Stomach (tissue), 9 donors: ENCODE measurements around the gene COL23A1. TPM values are rescaled to one million over a fixed set of nuclear protein-coding genes. Genes with fewer than 3 reads are reported as not detected.

Experiments used
- DNase-seq, 2 donors: peaks; one replicate each; pipeline versions ENCODE4 v3.0.0 to v3.0.0-alpha.2; 2013 to 2019
- H3K27ac ChIP-seq, 5 donors: fragments of 200-600 bp in 4 of 5; sonication (generic) in 4 of 5; one replicate each; pipeline ENCODE4 v1.5.1; 2013 to 2019; ENCODE audit warnings: mild to moderate bottlenecking in 1 of 5, moderate library complexity in 1 of 5
- H3K27me3 ChIP-seq, 3 donors: fragments of 200-600 bp; sonication (generic); one replicate each; pipeline ENCODE4 v1.5.1; 2017 to 2019; ENCODE audit warnings: mixed run types in 1 of 3
- H3K36me3 ChIP-seq, 4 donors: fragments of 200-600 bp; sonication (generic); 1 replicate in 3 of 4; 2 replicates in 1 of 4; pipeline ENCODE4 v1.5.1; 2016 to 2019
- H3K4me1 ChIP-seq, 4 donors: fragments of 200-600 bp; sonication (generic); one replicate each; pipeline ENCODE4 v1.5.1; 2016 to 2019
- H3K4me3 ChIP-seq, 4 donors: fragments of 200-600 bp; sonication (generic) in 3 of 4; one replicate each; pipeline ENCODE4 v1.5.1; 2016 to 2019; ENCODE audit warnings: mild to moderate bottlenecking in 1 of 4
- H3K9me3 ChIP-seq, 4 donors: fragments of 200-600 bp; sonication (generic); one replicate each; pipeline ENCODE4 v1.5.1; 2016 to 2019
- CTCF ChIP-seq, 7 experiments: fragments of 450-650 bp in 4 of 7; fragments of 200-600 bp in 3 of 7; sonication (generic) in 3 of 7; IDR thresholded peaks; one replicate each; pipeline ENCODE4 v1.5.1; 2016 to 2019; ENCODE audit warnings: antibody characterized with exemption in 7 of 7, control low read depth in 2 of 7, mild to moderate bottlenecking in 1 of 7
- EP300 ChIP-seq: sonication (generic); formaldehyde crosslinking; IDR thresholded peaks from one replicate; pipeline ENCODE4 v1.6.1; 2017; ENCODE audit warnings: antibody characterized with exemption
- POLR2A ChIP-seq, 4 donors: fragments of 450-650 bp; IDR thresholded peaks; one replicate each; pipeline ENCODE4 v1.6.1; 2016; ENCODE audit warnings: antibody characterized with exemption in 4 of 4, control low read depth in 2 of 4, mild to moderate bottlenecking in 1 of 4, moderate library complexity in 1 of 4
- POLR2AphosphoS5 ChIP-seq, 3 donors: sonication (generic); formaldehyde crosslinking; IDR thresholded peaks; one replicate each; pipeline ENCODE4 v1.6.1; 2016; ENCODE audit warnings: antibody characterized with exemption in 3 of 3
- WGBS, 5 donors: extraction: QIAGEN DNeasy Blood & Tissue Kit in 3 of 5; methylation state at CpG; one replicate each; pipeline versions ENCODE4 v1.1.5 to v1.1.7; 2013 to 2018; 5-methylcytosine and 5-hydroxymethylcytosine counted together
- intact Hi-C: fragments of 100-400 bp; cut with DNase I; formaldehyde crosslinking; loops from one replicate; pipeline ENCODE4 v1.15.1; 2023; ENCODE audit warnings: low total_unique reads
- polyA plus RNA-seq, 3 donors: library from polyadenylated mRNA; stranded (reverse); fragments of 200-250 nt; gene quantifications; one replicate each; pipeline ENCODE4 v1.2.3, GENCODE V29; 2013
- total RNA-seq, 5 donors: library from RNA; depleted of rRNA; stranded (reverse); fragments of >200 nt; gene quantifications; one replicate each; pipeline versions ENCODE4 v1.1.0 to v1.2.3, GENCODE V29; 2014 to 2016
- donor health status: healthy with polysubstance abuse.
- donor health status: Bipolar disorder and iron deficiency.
- donor health status: healthy.

Gene COL23A1
- total and polyA plus RNA-seq, 8 donors: under 0.01 to 7.0 (median 1.4) TPM

GRCh38 chr5:178225174-178225573 lies 365.0 kb downstream of the COL23A1 start:
- no peaks in the 10 kb centered on the region for H3K27me3 ChIP-seq
- H3K9me3 ChIP-seq: no peaks in the 10 kb centered on the region

GRCh38 chr5:178224403-178224802 lies 365.8 kb downstream of the COL23A1 start:
- Histone ChIP-seq H3K36me3 (peaks cover 39 to 98% (median 87%) of the 10 kb centered on the region in 4 donors), H3K4me1 (peaks cover 0 to 27% (median 6%) of the 10 kb centered on the region in 4 donors), H3K27me3 (no peaks in the 10 kb centered on the region), H3K9me3 (no peaks in the 10 kb centered on the region), H3K4me3 (no peak overlapping the region), H3K27ac (no peak overlapping the region)
- 92 to 95% (median 93%) methylated on average over 4 to 17 of the region's 17 CpGs for WGBS, 5 donors
- no peak for DNase-seq
- TF ChIP-seq CTCF (IDR thresholded peaks at IDR 0.05) (no peak), EP300 (no peak), POLR2A (IDR thresholded peaks at IDR 0.05) (no peak), POLR2AphosphoS5 (IDR thresholded peaks at IDR 0.05) (no peak)
- intact Hi-C loops: no loop called here

More at GRCh38 chr5:178225174-178225573, 365.0 kb downstream of the COL23A1 start:
- Histone ChIP-seq H3K36me3 (peaks cover 44 to 98% (median 86%) of the 10 kb centered on the region in 4 donors), H3K27ac (no peak overlapping the region), H3K4me3 (no peak overlapping the region), H3K4me1 (peaks cover 0 to 35% (median 12%) of the 10 kb centered on the region in 4 donors)
- TF ChIP-seq POLR2A (IDR thresholded peaks at IDR 0.05) (no peak), POLR2AphosphoS5 (IDR thresholded peaks at IDR 0.05) (no peak), CTCF (IDR thresholded peaks at IDR 0.05) (no peak), EP300 (no peak)
- WGBS, 5 donors: 88 to 97% (median 95%) methylated on average over 6 of the region's 6 CpGs
- no peak for DNase-seq
- intact Hi-C loops: no loop called here

GRCh38 chr5:178223828-178224335 lies 366.3 kb downstream of the COL23A1 start:
- intact Hi-C loops: no loop called here
- no peak overlapping the region for H3K27ac ChIP-seq

DNA sequence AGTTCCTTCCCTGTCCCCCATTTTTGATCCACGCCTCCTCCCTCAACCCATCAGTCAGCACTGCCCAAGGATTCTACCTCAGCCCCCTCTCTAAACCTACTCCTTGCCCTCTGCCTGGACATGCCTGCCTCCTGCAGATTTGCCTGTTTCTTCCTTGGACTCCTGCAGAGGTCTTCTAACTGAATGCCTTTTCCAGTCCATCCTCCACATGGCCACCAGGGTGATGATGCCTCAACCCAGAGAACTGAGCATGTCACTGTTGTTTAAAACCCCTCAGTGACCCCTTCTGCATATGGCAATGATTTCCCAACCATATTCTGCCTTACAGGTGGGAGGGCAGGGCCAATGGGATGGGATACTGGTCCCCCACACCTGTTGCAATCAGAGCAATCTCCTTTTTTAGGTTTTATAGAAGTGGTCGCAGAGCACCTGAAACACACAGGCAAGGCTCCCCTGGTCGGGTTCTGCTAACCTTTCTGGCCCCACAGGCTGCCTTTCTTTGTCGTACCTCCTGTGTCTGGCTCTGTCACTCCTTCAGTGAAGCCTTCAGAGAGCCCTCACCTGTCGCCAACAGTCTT lies 366.9 kb downstream of the COL23A1 start:
- DNase-seq: no peak
- 85 to 92% (median 89%) methylated on average over 5 of the region's 5 CpGs for WGBS, 5 donors
- peaks cover 0 to 16% (median 4%) of the 10 kb centered on the region in 4 donors for H3K4me1 ChIP-seq
- TF ChIP-seq POLR2AphosphoS5 (IDR thresholded peaks at IDR 0.05) (no peak), POLR2A (IDR thresholded peaks at IDR 0.05) (no peak), CTCF (IDR thresholded peaks at IDR 0.05) (no peak), EP300 (no peak)
- peaks cover 33 to 98% (median 85%) of the 10 kb centered on the region in 4 donors for H3K36me3 ChIP-seq
- H3K4me3 ChIP-seq: no peak overlapping the region
- no peaks in the 10 kb centered on the region for H3K27me3 ChIP-seq
- intact Hi-C loops: no loop called here
- no peaks in the 10 kb centered on the region for H3K9me3 ChIP-seq
- H3K27ac ChIP-seq: no peak overlapping the region

More at GRCh38 chr5:178223828-178224335, 366.3 kb downstream of the COL23A1 start:
- Histone ChIP-seq H3K27me3 (no peaks in the 10 kb centered on the region), H3K36me3 (peaks cover 37 to 98% (median 85%) of the 10 kb centered on the region in 4 donors), H3K9me3 (no peaks in the 10 kb centered on the region), H3K4me1 (peaks cover 0 to 22% (median 4%) of the 10 kb centered on the region in 4 donors), H3K4me3 (no peak overlapping the region)
- TF ChIP-seq EP300 (no peak), CTCF (IDR thresholded peaks at IDR 0.05) (no peak), POLR2A (IDR thresholded peaks at IDR 0.05) (no peak), POLR2AphosphoS5 (IDR thresholded peaks at IDR 0.05) (no peak)
- no peak for DNase-seq
- whole genome bisulfite sequencing, 5 donors: 72 to 91% (median 76%) methylated on average over 13 of the region's 13 CpGs
